Central memory CD8-positive, alpha-beta T cell (primary cell): ENCODE results near the gene ZNRF2.
"Not testable (repeated sequence)": the region's sequence is repeated elsewhere in the genome, so short reads cannot be mapped to it uniquely, and the experiment has no call there.

ENCODE experiments used
- ATAC-seq: fragments of 150-1000 bp; cut with Tn5 transposase; replicated peaks from 2 replicates; pipeline ENCODE4 v1.10.0; 2022; ENCODE audit warnings: mild to moderate bottlenecking, moderate FRiP score, moderate number of reproducible peaks; ENCODE audit not compliant: poor library complexity, severe bottlenecking; ENCODE audit errors: extremely low read depth
- DNase-seq, 2 donors: peaks; one replicate each; pipeline ENCODE4 v3.0.0; 2021; ENCODE audit warnings: low spot score in 2 of 2
- H3K27ac Mint-ChIP-seq: one replicate; pipeline ENCODE4 v1.8.0; 2022; ENCODE audit warnings: low read depth, mild to moderate bottlenecking, moderate library complexity, mixed read lengths
- H3K27me3 Mint-ChIP-seq: one replicate; pipeline ENCODE4 v1.8.0; 2022; ENCODE audit warnings: mixed read lengths
- H3K36me3 Mint-ChIP-seq: one replicate; pipeline ENCODE4 v1.8.0; 2022; ENCODE audit warnings: mild to moderate bottlenecking, moderate library complexity, mixed read lengths; ENCODE audit not compliant: insufficient read depth
- H3K4me1 Mint-ChIP-seq: one replicate; pipeline ENCODE4 v1.8.0; 2022; ENCODE audit warnings: mixed read lengths
- H3K4me3 Mint-ChIP-seq: one replicate; pipeline ENCODE4 v1.8.0; 2022; ENCODE audit warnings: mild to moderate bottlenecking, moderate library complexity, mixed read lengths
- H3K9me3 Mint-ChIP-seq: one replicate; pipeline ENCODE4 v1.8.0; 2022; ENCODE audit warnings: mixed read lengths

ZNRF2 gene

GRCh38 chr7:30251708-30252329, 32.6 kb upstream of the ZNRF2 start:
- Mint-ChIP-seq H3K27me3 (no peaks in the 10 kb centered on the region), H3K36me3 (no peaks in the 10 kb centered on the region), H3K27ac (no peak overlapping the region), H3K9me3 (no peaks in the 10 kb centered on the region), H3K4me3 (no peak overlapping the region), H3K4me1 (peaks cover 17% of the 10 kb centered on the region)
- ATAC-seq (no peak), DNase-seq (no peak)

DNA sequence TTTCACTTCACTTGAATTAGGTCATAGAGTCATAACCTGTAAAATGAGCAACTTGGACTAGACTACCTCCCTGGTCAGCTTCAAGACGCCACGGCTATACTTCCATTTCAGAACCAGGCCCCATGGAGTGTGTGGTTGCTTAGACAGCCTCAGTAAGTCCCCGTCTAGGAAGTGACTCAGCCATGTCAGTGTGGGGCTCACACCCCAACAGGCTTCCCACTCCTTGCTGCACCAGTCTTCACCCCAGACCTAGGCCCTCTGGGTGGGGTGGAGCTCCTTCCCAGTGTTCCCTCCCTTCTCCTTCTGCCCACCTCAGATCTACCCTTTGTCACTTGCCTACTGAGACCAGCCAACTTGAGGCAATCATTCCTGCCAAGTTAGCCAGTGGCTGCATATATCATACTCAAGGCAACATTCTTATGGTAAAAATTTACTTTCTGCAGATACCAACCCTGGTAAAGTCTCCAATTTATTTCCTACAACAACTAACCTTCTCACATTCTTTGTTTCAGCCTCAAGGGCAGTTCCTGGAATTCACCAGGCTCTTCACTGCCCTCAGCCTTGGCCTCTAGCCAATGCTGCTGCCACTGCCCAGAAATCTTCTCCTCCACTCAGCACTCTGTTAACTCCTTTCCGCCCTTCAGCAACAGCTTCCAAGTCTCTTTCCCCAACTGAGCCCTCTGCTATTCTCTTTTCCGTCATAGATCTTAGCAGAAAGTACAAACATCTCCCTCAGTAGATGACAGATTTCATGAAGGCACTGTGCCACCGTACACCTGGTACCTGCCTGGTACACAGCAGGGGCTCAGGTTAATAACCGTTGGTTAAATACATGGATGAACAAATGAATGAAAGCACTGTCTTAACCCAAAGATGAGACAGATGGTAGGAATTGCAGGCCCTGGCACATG, 31.3 kb upstream of the ZNRF2 start:
- H3K36me3 Mint-ChIP-seq: peaks cover 2% of the 10 kb centered on the region

DNA sequence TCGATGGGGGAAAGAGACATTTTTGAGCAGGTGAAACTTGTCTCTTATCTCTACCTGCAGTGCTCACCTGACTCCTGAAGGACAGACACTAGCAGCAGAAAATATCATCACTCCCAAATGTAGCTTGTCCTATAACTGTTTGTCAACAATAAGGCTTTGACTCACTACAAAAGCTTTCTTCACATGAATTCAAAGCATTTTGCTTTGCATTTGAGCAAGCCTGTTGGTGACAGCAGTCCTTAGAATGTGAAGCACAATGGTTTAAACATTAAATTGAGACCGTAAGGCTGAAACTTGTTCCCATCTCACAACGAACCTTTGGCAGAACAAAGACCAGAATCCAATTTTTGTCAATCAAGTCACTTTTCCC, 30.6 kb upstream of the ZNRF2 start:
- no peak overlapping the region for H3K27ac Mint-ChIP-seq
- DNase-seq: no peak
- H3K36me3 Mint-ChIP-seq: peaks cover 2% of the 10 kb centered on the region
- no peaks in the 10 kb centered on the region for H3K27me3 Mint-ChIP-seq
- no peak overlapping the region for H3K4me3 Mint-ChIP-seq
- H3K4me1 Mint-ChIP-seq: peaks cover 17% of the 10 kb centered on the region
- H3K9me3 Mint-ChIP-seq: no peaks in the 10 kb centered on the region
- ATAC-seq: no peak

More for the DNA sequence above, 31.3 kb upstream of the ZNRF2 start:
- Mint-ChIP-seq H3K4me3 (no peak overlapping the region), H3K27me3 (no peaks in the 10 kb centered on the region), H3K4me1 (peaks cover 17% of the 10 kb centered on the region), H3K27ac (no peak overlapping the region), H3K9me3 (no peaks in the 10 kb centered on the region)
- ATAC-seq (no peak), DNase-seq (no peak)

- H3K4me1 Mint-ChIP-seq: peaks cover 14% of the 10 kb centered on the region
- no peak for ATAC-seq
Measured at GRCh38 chr7:30254248-30254647, 30.1 kb upstream of the ZNRF2 start.

GRCh38 chr7:30254717-30255063, 29.7 kb upstream of the ZNRF2 start:
- H3K4me1 Mint-ChIP-seq: peaks cover 10% of the 10 kb centered on the region
- H3K27me3 Mint-ChIP-seq: no peaks in the 10 kb centered on the region
- no peak for DNase-seq
- H3K27ac Mint-ChIP-seq: no peak overlapping the region
- peaks cover 2% of the 10 kb centered on the region for H3K36me3 Mint-ChIP-seq
- H3K9me3 Mint-ChIP-seq: no peaks in the 10 kb centered on the region
- ATAC-seq: no peak
- H3K4me3 Mint-ChIP-seq: no peak overlapping the region

More at GRCh38 chr7:30254248-30254647, 30.1 kb upstream of the ZNRF2 start:
- no peaks in the 10 kb centered on the region for H3K9me3 Mint-ChIP-seq
- DNase-seq: no peak
- no peak overlapping the region for H3K27ac Mint-ChIP-seq
- peaks cover 2% of the 10 kb centered on the region for H3K36me3 Mint-ChIP-seq
- H3K27me3 Mint-ChIP-seq: no peaks in the 10 kb centered on the region
- H3K4me3 Mint-ChIP-seq: no peak overlapping the region

DNA sequence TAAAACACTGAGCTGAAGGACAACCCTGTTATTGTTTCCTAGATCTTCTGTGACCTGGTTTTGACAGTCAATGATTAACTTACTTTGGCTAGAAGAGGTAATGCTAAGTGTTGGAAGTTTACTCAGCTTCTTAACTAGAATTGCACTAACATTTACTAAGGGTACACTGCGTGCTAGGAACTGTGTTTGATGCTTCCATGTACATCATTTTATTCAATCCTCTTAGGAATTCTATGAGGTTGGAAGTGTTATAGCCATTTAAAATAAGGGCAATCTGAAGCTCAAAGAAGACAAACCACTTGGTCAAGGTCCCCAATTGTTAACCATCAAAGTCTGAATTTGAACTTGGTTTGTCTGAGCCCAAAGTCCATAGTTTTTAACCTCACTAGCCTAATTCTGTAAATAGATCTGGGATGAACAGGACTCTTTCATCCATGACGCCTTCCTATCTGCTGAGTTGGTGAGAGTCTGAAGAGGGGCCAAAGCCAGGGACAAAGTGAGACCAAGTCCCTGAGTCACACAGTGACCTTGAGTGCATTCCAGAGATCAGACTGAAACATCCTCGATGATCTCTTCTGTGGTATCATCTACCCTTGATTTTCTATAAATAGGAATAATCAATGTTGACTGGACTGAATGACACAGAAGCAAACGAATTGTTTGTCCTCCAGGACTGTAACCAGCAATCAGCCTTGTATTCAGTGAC, 29.2 kb upstream of the ZNRF2 start:
- Mint-ChIP-seq H3K4me1 (peaks cover 8% of the 10 kb centered on the region), H3K27me3 (no peaks in the 10 kb centered on the region), H3K9me3 (no peaks in the 10 kb centered on the region), H3K36me3 (peaks cover 2% of the 10 kb centered on the region), H3K4me3 (no peak overlapping the region), H3K27ac (no peak overlapping the region)
- ATAC-seq (no peak), DNase-seq (no peak)

GRCh38 chr7:30256349-30256858, 28.0 kb upstream of the ZNRF2 start:
- H3K4me3 Mint-ChIP-seq: no peak overlapping the region
- ATAC-seq: no peak
- H3K36me3 Mint-ChIP-seq: peaks cover 2% of the 10 kb centered on the region
- no peak for DNase-seq
- H3K9me3 Mint-ChIP-seq: no peaks in the 10 kb centered on the region
- H3K27me3 Mint-ChIP-seq: no peaks in the 10 kb centered on the region
- H3K4me1 Mint-ChIP-seq: peaks cover 5% of the 10 kb centered on the region
- no peak overlapping the region for H3K27ac Mint-ChIP-seq

GRCh38 chr7:30260246-30260768, 24.1 kb upstream of the ZNRF2 start:
- ATAC-seq (no peak), DNase-seq (no peak)
- no peaks in the 10 kb centered on the region for H3K27me3 Mint-ChIP-seq
- H3K4me3 Mint-ChIP-seq: no peak overlapping the region
- no peaks in the 10 kb centered on the region for H3K4me1 Mint-ChIP-seq
- peaks cover 4% of the 10 kb centered on the region for H3K36me3 Mint-ChIP-seq
- no peak overlapping the region for H3K27ac Mint-ChIP-seq
- H3K9me3 Mint-ChIP-seq: no peaks in the 10 kb centered on the region

DNA sequence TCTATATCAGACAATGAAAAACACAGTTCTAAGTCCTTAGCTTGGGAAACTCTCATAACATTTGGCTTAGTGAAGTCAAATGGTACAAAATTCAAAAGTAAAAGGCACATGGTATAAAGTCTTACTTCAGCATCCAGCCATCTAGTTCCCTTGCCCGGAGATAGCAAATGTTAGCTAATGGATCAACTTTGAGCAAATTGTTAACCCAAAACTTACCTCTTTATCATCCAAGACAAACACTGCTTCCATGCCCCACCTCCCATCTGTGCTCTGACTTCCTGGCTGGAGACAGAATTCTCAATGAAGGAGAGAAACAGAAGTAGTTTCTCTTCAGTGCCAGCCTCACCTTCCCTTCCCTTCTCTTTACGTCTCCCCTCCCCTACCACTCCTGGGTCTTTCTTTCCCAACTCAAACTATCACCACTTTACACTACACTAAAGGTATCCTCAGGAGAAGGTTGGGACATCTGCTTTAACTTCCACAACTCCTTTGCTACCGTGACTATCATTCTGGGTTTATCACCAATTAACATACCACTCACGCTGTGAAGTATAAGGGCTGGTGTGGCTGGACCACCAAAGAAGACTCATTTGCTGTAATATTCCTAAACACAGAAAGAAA, 21.2 kb upstream of the ZNRF2 start:
- Mint-ChIP-seq H3K27ac (no peak overlapping the region), H3K36me3 (peaks cover 2% of the 10 kb centered on the region), H3K9me3 (no peaks in the 10 kb centered on the region), H3K4me3 (no peak overlapping the region), H3K4me1 (no peaks in the 10 kb centered on the region), H3K27me3 (no peaks in the 10 kb centered on the region)
- ATAC-seq (no peak), DNase-seq (no peak)

DNA sequence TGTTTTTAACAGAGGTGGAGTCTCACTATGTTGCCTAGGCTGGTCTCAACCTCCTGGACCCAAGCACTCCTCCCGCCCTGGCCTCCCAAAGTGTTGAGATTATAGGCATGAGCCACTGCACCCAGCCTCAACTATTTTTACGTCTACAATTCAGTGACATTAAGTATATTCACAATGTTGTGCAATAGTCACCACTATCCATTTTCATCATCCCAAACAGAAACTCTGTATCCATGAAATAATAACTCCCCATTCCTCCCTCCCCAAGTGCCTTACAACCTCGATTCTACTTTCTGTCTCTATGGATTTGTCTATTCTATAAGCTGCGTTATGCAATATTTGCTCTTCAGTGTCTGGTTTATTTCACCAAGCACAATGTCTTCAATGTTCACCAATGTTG, 20.3 kb upstream of the ZNRF2 start:
- no peaks in the 10 kb centered on the region for H3K4me1 Mint-ChIP-seq
- H3K36me3 Mint-ChIP-seq: peaks cover 2% of the 10 kb centered on the region
- H3K9me3 Mint-ChIP-seq: no peaks in the 10 kb centered on the region
- no peak for ATAC-seq
- no peak for DNase-seq
- no peaks in the 10 kb centered on the region for H3K27me3 Mint-ChIP-seq
- no peak overlapping the region for H3K4me3 Mint-ChIP-seq
- no peak overlapping the region for H3K27ac Mint-ChIP-seq

DNA sequence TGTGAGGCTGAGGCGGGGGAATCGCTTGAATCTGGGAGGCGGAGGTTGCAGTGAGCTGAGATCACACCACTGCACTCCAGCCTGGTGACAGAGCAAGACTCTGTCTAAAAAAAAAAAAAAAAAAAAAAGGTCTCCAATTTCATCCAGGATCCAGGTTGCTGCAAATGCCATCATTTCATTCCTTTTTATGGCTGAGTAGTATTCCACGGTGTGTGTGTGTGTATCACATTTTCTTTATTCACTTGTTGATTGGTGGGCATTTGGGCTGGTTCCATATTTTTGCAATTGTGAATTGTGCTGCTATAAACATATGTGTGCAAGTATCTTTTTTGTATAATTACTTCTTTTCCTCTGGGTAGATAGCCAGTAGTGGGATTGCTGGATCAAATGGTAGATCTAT, 19.2 kb upstream of the ZNRF2 start:
- H3K4me1 Mint-ChIP-seq, ATAC-seq, H3K36me3 Mint-ChIP-seq, DNase-seq, H3K27me3 Mint-ChIP-seq, H3K9me3 Mint-ChIP-seq, H3K4me3 Mint-ChIP-seq, H3K27ac Mint-ChIP-seq: not testable (repeated sequence)

GRCh38 chr7:30266686-30267085, 17.7 kb upstream of the ZNRF2 start:
- Mint-ChIP-seq H3K27ac (no peak overlapping the region), H3K4me3 (no peak overlapping the region), H3K36me3 (peaks cover 4% of the 10 kb centered on the region), H3K27me3 (no peaks in the 10 kb centered on the region), H3K4me1 (no peaks in the 10 kb centered on the region), H3K9me3 (no peaks in the 10 kb centered on the region)
- no peak for ATAC-seq
- no peak for DNase-seq
